NCI-H2107 treated with DMSO at 0.1 percent for 48 hours (cell line): Measurements from ENCODE around the gene CIAPIN1.

ENCODE experiments used
- DNase-seq: peaks from one replicate; lab custom pipeline; 2025; ENCODE audit not compliant: unreplicated experiment; lab: John Stamatoyannopoulos, UW

CIAPIN1 gene

GRCh38 chr16:57384248-57385070 is 62.7 kb downstream of the CIAPIN1 start:
- DNase-seq, result no peak

- DNase-seq, result no peak
Observed at GRCh38 chr16:57383276-57384247, 63.6 kb downstream of the CIAPIN1 start.

- DNase-seq, result no peak
Observed at GRCh38 chr16:57382535-57383275, 64.5 kb downstream of the CIAPIN1 start.

- DNase-seq, result no peak
Observed at GRCh38 chr16:57381791-57382534, 65.2 kb downstream of the CIAPIN1 start.

GRCh38 chr16:57380671-57381462 is 66.3 kb downstream of the CIAPIN1 start:
- no peak for DNase-seq

GRCh38 chr16:57379579-57379978 is 67.6 kb downstream of the CIAPIN1 start:
- no peak for DNase-seq
